Muscle of back (tissue), 11 donors: ENCODE data around the gene GPR141. TPM values are rescaled to one million over a fixed set of nuclear protein-coding genes. Genes with fewer than 3 reads are reported as not detected.
"Not testable (repeated sequence)": the region's sequence is repeated elsewhere in the genome, so short reads cannot be mapped to it uniquely, and the experiment has no call there.

ENCODE experiments used
- DNase-seq, 3 donors: peaks; one replicate each; pipeline versions ENCODE4 v3.0.0 to v3.0.0-alpha.2; 2013
- polyA plus RNA-seq, 10 donors: library from polyadenylated mRNA; unstranded; fragments of 120-200 nt; gene quantifications; one replicate each; pipeline ENCODE4 v1.2.1, GENCODE V29; 2013; ENCODE audit not compliant: insufficient read length in 10 of 10

GPR141 gene
- polyA plus RNA-seq, 10 donors: 0.14 to 1.4 (median 0.54) TPM; not detected in 3

GRCh38 chr7:37684927-37685326, 1.4 kb downstream of the GPR141 start:
- no peak for DNase-seq

- no peak for DNase-seq
These were observed 3.2 kb downstream of the GPR141 start for GRCh38 chr7:37686556-37687345.

- no peak for DNase-seq
These were observed 6.6 kb downstream of the GPR141 start for GRCh38 chr7:37690206-37690605.

DNA sequence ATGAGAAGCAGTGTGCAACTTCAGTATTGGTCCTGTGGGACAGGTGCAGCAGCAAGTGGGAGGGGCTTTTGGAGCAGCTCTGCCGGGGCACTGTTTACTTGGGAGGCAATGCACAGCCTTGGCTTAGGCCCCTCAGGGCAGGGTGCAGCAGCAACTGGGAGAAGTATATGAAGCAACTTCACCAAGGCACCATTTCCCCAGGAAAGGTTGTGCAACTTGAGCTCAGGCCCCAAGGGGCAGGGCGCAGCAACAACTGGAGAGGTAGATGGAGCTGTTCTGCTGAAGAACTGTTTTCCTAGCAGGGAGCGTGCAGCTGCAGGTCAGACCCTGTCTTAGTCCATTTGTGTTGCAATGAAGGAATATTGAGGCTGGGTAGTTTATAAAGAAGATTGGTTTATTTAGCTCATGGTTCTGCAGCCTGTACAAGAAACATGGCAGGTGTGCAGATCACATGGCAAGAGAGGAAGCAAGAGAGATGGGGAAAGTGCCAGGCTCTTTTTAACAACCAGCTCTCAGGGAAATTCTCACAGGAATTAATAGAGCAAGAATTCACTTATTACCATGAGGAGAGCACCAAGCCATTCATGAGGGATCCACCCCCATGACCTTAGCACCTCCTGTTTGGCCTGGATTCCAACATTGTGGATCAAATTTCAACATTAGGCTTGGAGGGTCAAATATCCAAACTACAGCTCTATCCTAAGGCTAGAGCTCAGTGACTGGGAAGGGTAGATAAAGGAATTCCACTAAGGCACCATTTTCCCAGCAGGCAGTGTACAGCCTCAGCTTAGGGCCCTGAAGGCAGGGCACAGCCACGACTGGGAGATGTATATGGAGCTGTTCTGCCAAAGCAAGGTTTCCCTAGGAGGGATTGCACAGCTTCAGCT, 10.9 kb downstream of the GPR141 start:
- DNase-seq: no peak

- DNase-seq: no peak
These were observed 14.7 kb downstream of the GPR141 start for GRCh38 chr7:37698276-37698675.

DNA sequence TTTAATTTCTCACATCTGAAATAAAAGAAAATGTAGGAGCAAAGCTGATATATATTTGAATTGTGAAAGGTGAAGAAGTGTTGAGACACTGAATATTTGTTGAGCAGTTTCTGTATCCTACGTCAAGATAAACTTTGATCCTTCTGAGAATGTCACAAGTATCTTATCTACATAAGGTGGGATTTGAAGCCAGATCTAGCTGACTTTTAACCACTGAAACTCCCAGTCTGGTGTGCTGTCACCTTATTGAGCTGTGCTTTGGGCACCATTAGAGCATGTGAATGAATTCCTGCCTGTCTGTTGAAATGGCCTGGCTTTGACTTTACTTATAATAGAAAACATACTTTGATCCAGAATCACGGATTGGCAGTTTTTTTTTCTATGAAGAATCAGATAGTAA, 15.2 kb downstream of the GPR141 start:
- no peak for DNase-seq

DNA sequence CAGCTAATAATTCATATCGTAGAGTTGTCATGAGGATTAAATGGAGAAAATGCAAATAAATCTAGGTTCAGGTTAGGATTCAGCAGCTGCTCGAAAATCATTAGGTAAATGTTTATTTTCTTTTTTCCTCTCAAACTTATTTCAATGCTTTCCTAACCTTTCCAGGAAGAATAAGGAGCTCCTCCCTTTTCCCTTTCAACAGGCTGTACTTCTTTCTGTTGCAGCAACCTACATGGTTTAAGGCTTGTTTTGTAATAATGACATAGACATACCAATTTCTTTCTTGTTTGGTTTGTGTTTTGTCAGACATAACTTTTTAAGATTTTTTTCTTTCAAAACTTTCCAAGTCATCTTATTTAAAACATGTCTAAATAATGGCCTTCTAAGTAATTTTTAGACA, 18.2 kb downstream of the GPR141 start:
- DNase-seq: no peak

DNA sequence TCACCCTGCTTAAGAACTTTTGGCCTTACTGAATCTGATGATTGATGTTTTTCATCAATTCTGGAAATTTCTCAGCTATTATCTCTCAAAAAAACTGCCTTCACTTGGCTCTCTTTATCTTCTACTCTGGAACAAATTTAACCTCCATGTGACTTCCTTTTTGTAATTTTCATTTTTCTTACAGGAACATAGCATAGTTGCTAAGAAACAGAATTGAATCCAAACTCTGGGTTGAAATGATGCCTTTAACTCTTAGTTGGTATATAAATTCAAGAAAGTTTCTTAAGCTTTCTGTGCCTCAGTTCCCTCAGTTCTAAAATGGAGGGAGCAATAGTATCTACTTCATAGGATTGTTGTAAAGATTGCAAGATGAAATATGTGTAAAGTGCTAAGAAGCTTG, 19.8 kb downstream of the GPR141 start:
- peak in 1 of 3 donors; percentile 44 for DNase-seq

GRCh38 chr7:37704328-37704833, 20.8 kb downstream of the GPR141 start:
- not testable (repeated sequence) for DNase-seq

GRCh38 chr7:37705976-37706375, 22.4 kb downstream of the GPR141 start:
- DNase-seq: no peak

- no peak for DNase-seq
These were observed 23.2 kb downstream of the GPR141 start for GRCh38 chr7:37706804-37707203.

DNA sequence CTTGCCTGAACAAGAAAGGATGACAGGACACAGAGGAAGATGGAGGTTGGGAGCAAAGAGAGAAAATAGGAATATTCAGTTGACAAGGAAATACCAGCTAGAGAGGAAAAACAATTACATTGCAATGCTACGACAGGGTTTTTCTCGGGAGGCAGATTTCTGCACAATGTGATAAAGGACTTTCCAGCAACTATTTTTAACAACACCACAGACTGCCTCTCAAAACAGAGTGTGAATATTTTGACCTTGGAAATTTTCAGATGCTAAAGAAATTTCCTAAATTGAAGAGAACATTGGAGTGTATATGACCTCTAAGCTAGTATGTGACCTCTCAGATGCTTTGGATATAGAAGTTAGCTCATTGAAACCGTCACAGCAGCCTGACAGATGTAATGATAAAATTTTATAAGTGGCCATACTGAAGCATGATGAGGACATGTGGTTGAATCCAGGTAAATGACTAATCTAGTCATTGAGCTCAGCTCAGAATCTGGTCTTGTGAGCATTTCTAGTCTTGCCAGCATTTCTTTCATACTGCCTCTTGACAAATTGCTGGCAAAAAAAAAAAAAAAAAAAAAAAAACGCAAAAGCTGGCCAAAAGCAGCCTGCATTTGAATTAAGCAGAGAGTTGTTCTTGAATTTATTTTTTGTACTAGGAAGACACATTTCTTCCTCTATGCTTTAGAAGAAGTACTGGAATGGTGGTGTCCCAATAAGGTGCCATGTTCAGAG, 24.4 kb downstream of the GPR141 start:
- no peak for DNase-seq

DNA sequence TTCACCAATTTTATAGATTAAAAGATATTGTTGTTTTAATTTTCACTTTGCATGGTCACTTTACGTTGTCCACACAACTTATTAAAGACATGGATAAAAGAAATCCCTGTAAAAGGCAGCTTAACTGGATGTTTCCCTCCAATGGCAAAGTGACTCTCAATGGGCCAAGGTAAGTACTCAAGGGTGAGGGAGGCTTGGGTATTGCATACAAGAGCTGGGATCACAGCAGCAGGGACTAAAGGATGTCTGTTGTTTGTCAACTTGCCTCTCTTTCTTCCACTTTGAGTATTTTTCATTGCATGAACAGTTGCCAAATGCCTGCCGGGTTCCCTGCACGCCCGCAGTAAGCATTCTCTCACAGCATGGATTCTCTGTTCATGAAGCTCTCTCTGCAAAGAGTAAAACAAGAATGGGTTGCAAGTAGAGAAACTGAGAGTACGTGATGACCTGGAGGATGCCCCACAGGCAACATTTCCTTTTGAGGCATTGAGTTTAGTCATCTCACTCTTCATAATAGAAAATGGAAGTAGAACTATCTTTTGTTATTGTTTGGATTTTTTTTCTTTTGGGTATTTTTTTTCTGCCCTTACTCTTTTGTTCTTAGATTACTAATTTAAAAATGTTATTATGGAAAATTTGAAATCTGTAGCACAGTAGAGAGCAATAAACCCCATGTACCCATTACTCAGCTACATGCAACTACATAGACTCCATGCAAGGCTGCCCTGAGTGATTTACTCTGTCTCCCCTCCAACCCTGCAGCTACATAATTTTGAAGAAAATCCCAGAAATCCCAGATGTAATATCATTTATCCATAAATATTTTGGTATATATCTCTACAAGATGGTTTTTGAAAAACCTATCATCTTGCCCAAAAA, 26.3 kb downstream of the GPR141 start:
- no peak for DNase-seq

- no peak for DNase-seq
These were observed 30.0 kb downstream of the GPR141 start for GRCh38 chr7:37713613-37714012.

DNA sequence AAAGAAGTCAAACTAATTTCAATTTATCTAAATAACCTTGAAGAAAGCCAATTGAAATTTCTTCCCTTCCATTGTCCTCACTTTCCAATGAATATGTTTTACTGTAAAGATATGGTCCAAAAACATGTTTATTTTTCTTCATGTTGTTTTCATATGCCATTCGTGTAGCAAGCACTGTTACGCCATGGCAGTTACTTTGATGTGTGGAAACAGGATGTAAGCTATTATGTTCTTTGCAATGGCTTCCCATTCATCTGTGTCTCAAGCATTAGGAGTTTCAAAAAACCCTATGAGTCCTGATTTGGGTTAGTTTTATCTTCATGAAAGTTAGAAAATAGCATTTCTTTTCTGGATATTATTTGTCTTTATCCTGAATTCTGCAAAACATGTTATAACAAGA, 31.0 kb downstream of the GPR141 start:
- DNase-seq: no peak

GRCh38 chr7:37718585-37718984, 35.0 kb downstream of the GPR141 start:
- DNase-seq: no peak

DNA sequence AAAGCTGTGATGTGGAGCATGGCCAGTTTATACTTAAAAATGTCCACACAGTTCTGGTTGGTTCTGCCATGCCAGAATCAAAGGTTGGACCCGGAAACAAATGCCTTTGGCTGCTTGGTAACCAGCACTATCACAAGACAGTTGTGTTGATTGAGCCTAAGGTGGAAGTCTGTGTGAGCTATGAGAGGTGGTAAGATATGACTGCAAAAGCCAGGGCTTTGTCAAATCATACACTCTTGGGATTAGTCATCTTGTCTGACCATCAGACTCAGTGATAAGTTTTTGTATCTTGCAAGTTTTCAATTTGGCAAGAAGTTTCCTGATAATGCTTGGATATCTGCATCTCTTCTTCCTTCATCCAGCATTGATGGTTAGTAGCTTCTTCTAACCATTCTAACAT, 35.5 kb downstream of the GPR141 start:
- DNase-seq: no peak

DNA sequence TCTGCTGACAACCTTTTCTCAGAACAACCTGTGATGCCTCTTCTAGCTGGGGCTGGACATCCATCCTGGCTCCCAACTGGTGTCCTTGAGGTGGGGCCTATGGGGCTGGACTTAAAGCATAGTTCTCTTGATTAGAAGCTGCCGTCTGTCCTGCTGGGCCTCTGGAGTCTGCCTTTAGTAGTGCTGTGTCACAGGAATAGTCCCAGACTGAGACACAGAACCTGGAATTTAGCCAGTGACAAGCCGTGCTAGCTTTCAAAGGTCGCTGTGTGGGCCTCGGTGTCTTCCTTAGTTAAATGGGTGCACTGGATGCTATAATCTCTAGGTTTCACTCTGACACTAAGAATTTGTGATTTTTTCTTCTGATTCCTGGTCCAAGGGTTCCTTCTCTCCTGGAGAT, 41.2 kb downstream of the GPR141 start:
- no peak for DNase-seq

DNA sequence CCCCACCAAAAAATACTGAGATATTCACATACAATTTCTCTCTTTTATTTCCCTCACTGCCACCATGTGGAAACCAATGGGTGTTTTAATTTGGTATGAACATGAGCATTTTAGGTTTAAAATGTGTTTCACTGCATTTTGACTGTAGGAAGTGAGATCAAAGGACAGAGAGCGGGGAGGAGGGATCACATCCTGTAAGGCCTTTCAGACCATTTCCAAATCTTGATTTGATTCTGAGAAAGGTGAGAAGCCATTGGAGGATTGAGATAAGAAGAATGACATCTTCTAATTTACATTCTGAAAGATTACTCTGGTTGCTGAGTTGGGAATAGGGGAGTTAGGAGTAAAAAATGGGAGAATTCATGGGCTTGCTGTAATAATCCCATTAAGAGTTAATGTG, 42.5 kb downstream of the GPR141 start:
- DNase-seq: no peak

GRCh38 chr7:37728747-37729146, 45.2 kb downstream of the GPR141 start:
- peak in 1 of 3 donors; percentile 26 for DNase-seq

GRCh38 chr7:37729181-37729580, 45.6 kb downstream of the GPR141 start:
- DNase-seq: no peak
